IMR-90 (cell line): ENCODE results near the gene SLX4. TPM values are rescaled to one million over a fixed set of nuclear protein-coding genes. Genes with fewer than 3 reads are reported as not detected.

Experiments used
- ATAC-seq: fragments of 200-7000 bp; cut with Tn5 transposase; 2 replicates; pipeline ENCODE4 v1.9.1; 2020; ENCODE audit warnings: low read depth, mild to moderate bottlenecking, moderate library complexity
- BruUV-seq: library from RNA; stranded (reverse); fragments of 400-500 nt; replicated peaks from 2 replicates; lab custom pipeline; 2021; lab: Mats Ljungman, UMichigan
- CTCF ChIA-PET: fragments of 300-600 bp; formaldehyde crosslinking; extraction: SDS; loops from one replicate; lab custom pipeline; 2021; ENCODE audit warnings: antibody characterized with exemption; lab: Yijun Ruan, JAX
- POLR2A ChIA-PET: fragments of 300-600 bp; sonication (Branson Sonifier 250); formaldehyde crosslinking; loops from one replicate; lab custom pipeline; 2022; ENCODE audit warnings: antibody characterized with exemption; ENCODE audit not compliant: unreplicated experiment; lab: Charles Lee
- DNase-seq: peaks from one replicate; pipeline ENCODE4 v3.0.0; 2013
- H2AFZ ChIP-seq: replicated peaks from 2 replicates; pipeline ENCODE3; 2013; ENCODE audit warnings: low read length, mild to moderate bottlenecking; ENCODE audit not compliant: poor library complexity
- H2AK5ac ChIP-seq: 2 replicates; pipeline ENCODE4 v1.6.1; 2013; ENCODE audit warnings: low read depth, low read length, inconsistent platforms
- H2AK9ac ChIP-seq: replicated peaks from 2 replicates; pipeline ENCODE3; 2013; ENCODE audit warnings: mild to moderate bottlenecking, low read depth, low read length, moderate library complexity; ENCODE audit not compliant: poor library complexity
- H2BK120ac ChIP-seq: 2 replicates; pipeline ENCODE4 v1.6.1; 2013; ENCODE audit warnings: low read depth, low read length, inconsistent platforms
- H2BK15ac ChIP-seq: 3 replicates; pipeline ENCODE4 v1.6.1; 2013; ENCODE audit warnings: low read depth, low read length, inconsistent platforms
- H2BK20ac ChIP-seq: 2 replicates; pipeline ENCODE4 v1.6.1; 2013; ENCODE audit warnings: low read depth, mild to moderate bottlenecking, inconsistent platforms, low read length, moderate library complexity
- H2BK5ac ChIP-seq: 2 replicates; pipeline ENCODE4 v1.6.1; 2013; ENCODE audit warnings: mild to moderate bottlenecking, low read depth, low read length, inconsistent platforms; ENCODE audit not compliant: poor library complexity, severe bottlenecking
- H3K14ac ChIP-seq: replicated peaks from 2 replicates; pipeline ENCODE4 v1.6.1; 2013; ENCODE audit warnings: low read depth, low read length, inconsistent platforms
- H3K18ac ChIP-seq: 2 replicates; pipeline ENCODE4 v1.6.1; 2013; ENCODE audit warnings: low read depth, low read length, control low read depth
- H3K23ac ChIP-seq: 2 replicates; pipeline ENCODE4 v1.6.1; 2013; ENCODE audit warnings: low read depth, low read length, inconsistent platforms
- H3K27ac ChIP-seq: 2 replicates; pipeline ENCODE4 v1.5.1; 2013; ENCODE audit warnings: mild to moderate bottlenecking, control low read depth, low read length; ENCODE audit not compliant: insufficient read depth
- H3K27me3 ChIP-seq: 2 replicates; pipeline ENCODE4 v1.6.1; 2013; ENCODE audit warnings: low read length; ENCODE audit not compliant: control insufficient read depth, insufficient read depth
- H3K36me3 ChIP-seq: 2 replicates; pipeline ENCODE4 v1.6.1; 2013; ENCODE audit warnings: low read length, mixed read lengths; ENCODE audit not compliant: control insufficient read depth, insufficient read depth
- H3K4ac ChIP-seq: 2 replicates; pipeline ENCODE4 v1.6.1; 2013; ENCODE audit warnings: low read depth, low read length, inconsistent platforms
- H3K4me1 ChIP-seq: 2 replicates; pipeline ENCODE4 v1.6.1; 2013; ENCODE audit warnings: low read length, mixed read lengths; ENCODE audit not compliant: control insufficient read depth, insufficient read depth
- H3K4me2 ChIP-seq: 2 replicates; pipeline ENCODE4 v1.6.1; 2013; ENCODE audit warnings: low read depth, mild to moderate bottlenecking, control low read depth, low read length, moderate library complexity
- H3K4me3 ChIP-seq: 2 replicates; pipeline ENCODE4 v1.5.1; 2013; ENCODE audit warnings: low read depth, mild to moderate bottlenecking, control low read depth, low read length, moderate library complexity; ENCODE audit not compliant: insufficient read depth
- H3K56ac ChIP-seq: 2 replicates; pipeline ENCODE4 v1.6.1; 2013; ENCODE audit warnings: low read length, inconsistent platforms; ENCODE audit not compliant: insufficient read depth; ENCODE audit errors: extremely low read depth
- H3K79me1 ChIP-seq, 2 experiments: 2 replicates each; pipeline ENCODE4 v1.6.1; 2013; ENCODE audit warnings: low read length in 2 of 2, inconsistent platforms in 1 of 2, low read depth in 1 of 2
- H3K9ac ChIP-seq: 2 replicates; pipeline ENCODE4 v1.6.1; 2013; ENCODE audit warnings: low read depth, low read length, control low read depth
- H3K9me1 ChIP-seq: 2 replicates; pipeline ENCODE4 v1.6.1; 2013; ENCODE audit warnings: low read length, inconsistent platforms; ENCODE audit not compliant: insufficient read depth
- H3K9me3 ChIP-seq: 2 replicates; pipeline ENCODE4 v1.6.1; 2013; ENCODE audit warnings: low read length; ENCODE audit not compliant: control insufficient read depth, insufficient read depth
- H4K20me1 ChIP-seq: 2 replicates; pipeline ENCODE4 v1.6.1; 2013; ENCODE audit warnings: low read length, inconsistent platforms; ENCODE audit not compliant: insufficient read depth
- H4K5ac ChIP-seq: 2 replicates; pipeline ENCODE4 v1.6.1; 2013; ENCODE audit warnings: mild to moderate bottlenecking, low read depth, low read length, control low read depth
- H4K8ac ChIP-seq, 2 experiments: 2 replicates each; pipeline ENCODE4 v1.6.1; 2013; ENCODE audit warnings: low read depth in 2 of 2, low read length in 2 of 2, control low read depth in 1 of 2, inconsistent platforms in 1 of 2
- H4K91ac ChIP-seq: 2 replicates; pipeline ENCODE4 v1.6.1; 2013; ENCODE audit warnings: low read depth, low read length, inconsistent platforms; ENCODE audit not compliant: insufficient read depth
- CEBPB ChIP-seq: IDR thresholded peaks from 2 replicates; pipeline ENCODE4 v1.6.1; 2012; ENCODE audit warnings: low read depth, low read length, improper control_type of control experiment
- CTCF ChIP-seq: conservative IDR thresholded peaks from 2 replicates; pipeline ENCODE4 v1.5.1; 2012; ENCODE audit warnings: mild to moderate bottlenecking, low read depth, low read length, improper control_type of control experiment
- FOS ChIP-seq: fragments of 150-350 bp; IDR thresholded peaks from 2 replicates; pipeline ENCODE4 v1.6.1; 2016; ENCODE audit warnings: low read depth, low read length
- MAZ ChIP-seq: IDR thresholded peaks from 2 replicates; pipeline ENCODE4 v1.6.1; 2012; ENCODE audit warnings: low read depth, mild to moderate bottlenecking, low read length, improper control_type of control experiment, moderate library complexity, borderline replicate concordance
- MXI1 ChIP-seq: IDR thresholded peaks from 2 replicates; pipeline ENCODE4 v1.6.1; 2012; ENCODE audit warnings: low read depth, mild to moderate bottlenecking, low read length, moderate library complexity, borderline replicate concordance
- NFE2L2 ChIP-seq: fragments of 150-350 bp; IDR thresholded peaks from 2 replicates; pipeline ENCODE4 v1.6.1; 2016; ENCODE audit warnings: low read depth, mild to moderate bottlenecking, low read length
- POLR2A ChIP-seq: IDR thresholded peaks from 2 replicates; pipeline ENCODE4 v1.6.1; 2012; ENCODE audit warnings: mild to moderate bottlenecking, low read depth, low read length
- RAD21 ChIP-seq: IDR thresholded peaks from 2 replicates; pipeline ENCODE4 v1.6.1; 2012; ENCODE audit warnings: low read length, improper control_type of control experiment
- RFX5 ChIP-seq: IDR thresholded peaks from 2 replicates; pipeline ENCODE4 v1.8.0; 2012; ENCODE audit warnings: low read depth, mild to moderate bottlenecking, low read length, moderate library complexity
- WGBS, 2 experiments: methylation state at CpG; one replicate each; pipeline versions ENCODE4 v1.1.5 to v1.1.7; 2013; ENCODE audit warnings: missing lambda C conversion rate in 2 of 2; ENCODE audit not compliant: insufficient read length in 1 of 2; ENCODE audit errors: extremely low coverage in 2 of 2; 5-methylcytosine and 5-hydroxymethylcytosine counted together
- dilution Hi-C: fragments of 300-500 bp; cut with HindIII; formaldehyde crosslinking; loops from one replicate; pipeline ENCODE4 v1.14.3; 2018; ENCODE audit warnings: low sequenced_read_pairs; ENCODE audit not compliant: unreplicated experiment
- in situ Hi-C: fragments of 300-500 bp; cut with MboI; formaldehyde crosslinking; loops from 3 replicates; pipeline ENCODE4 v1.14.3; 2019; ENCODE audit warnings: low sequenced_read_pairs, inconsistent platforms, mixed read lengths
- intact Hi-C: fragments of 100-400 bp; cut with micrococcal nuclease; formaldehyde crosslinking; loops from 2 replicates; pipeline ENCODE4 v1.10.0; 2022
- polyA plus RNA-seq, 3 experiments: library from polyadenylated mRNA; depleted of rRNA; stranded (reverse); fragments of >200 nt; gene quantifications; 2 replicates each; pipeline ENCODE4 v1.2.3, GENCODE V29; 2012; ENCODE audit warnings: low replicate concordance in 1 of 3
- total RNA-seq: library from RNA; depleted of rRNA; stranded (reverse); fragments of >200 nt; gene quantifications from 2 replicates; pipeline ENCODE4 v1.2.3, GENCODE V29; 2012

SLX4 gene
- total and polyA plus RNA-seq, 2 of the 4 experiments (the other 2 are of a cell fraction) = 1.3 to 3.1 TPM

GRCh38 chr16:3651461-3652372 lies 40.3 kb upstream of the SLX4 start:
- peak overlapping the region; percentile 19 for H2AK9ac ChIP-seq
- peaks cover 12% of the 10 kb centered on the region for H3K9me1 ChIP-seq
- CTCF ChIA-PET = interaction anchor here (0.6 kb wide), 1 partner anchor 44 kb away, joined by 5 read pairs; no protein-coding TSS in a partner anchor
- no peak overlapping the region for H3K4ac ChIP-seq
- intact Hi-C loops (no loop called here), in situ Hi-C loops (no loop called here), dilution Hi-C loops (no loop called here)
- no peak overlapping the region for H4K91ac ChIP-seq
- no peak overlapping the region for H3K23ac ChIP-seq
- no peaks in the 10 kb centered on the region for H3K4me1 ChIP-seq
- WGBS, 2 experiments = 89% methylated on average over 7 of the region's 18 CpGs; no CpG with 5 or more reads in 1 of the 2 experiments
- no peak overlapping the region for H3K18ac ChIP-seq
- H2AFZ ChIP-seq = no peak overlapping the region
- H3K36me3 ChIP-seq = peaks cover 34% of the 10 kb centered on the region
- H2AK5ac ChIP-seq = no peak overlapping the region
- H3K56ac ChIP-seq = no peak overlapping the region
- H2BK120ac ChIP-seq = no peak overlapping the region
- H4K5ac ChIP-seq = no peak overlapping the region
- H4K8ac ChIP-seq = no peak overlapping the region
- H4K20me1 ChIP-seq = peaks cover 10% of the 10 kb centered on the region
- H3K79me1 ChIP-seq = peaks cover 0 to 9% of the 10 kb centered on the region in 2 experiments; a peak in 2 of 4 replicates
- no peak overlapping the region for H3K9ac ChIP-seq
- no peak for DNase-seq
- H3K4me3 ChIP-seq = no peak overlapping the region
- H3K9me3 ChIP-seq = no peaks in the 10 kb centered on the region
- no peak overlapping the region for H2BK5ac ChIP-seq
- H3K14ac ChIP-seq = no peak overlapping the region
- H3K4me2 ChIP-seq = no peak overlapping the region
- TF ChIP-seq RAD21 (no peak), CEBPB (no peak), NFE2L2 (no peak), CTCF (no peak), MXI1 (no peak), MAZ (no peak), POLR2A (no peak), RFX5 (no peak), FOS (no peak)
- H3K27ac ChIP-seq = no peak overlapping the region
- ATAC-seq = no peak
- no TSS peak for BruUV-seq
- H2BK20ac ChIP-seq = no peak overlapping the region
- no peak overlapping the region for H2BK15ac ChIP-seq
- no peaks in the 10 kb centered on the region for H3K27me3 ChIP-seq
- POLR2A ChIA-PET = no interaction called here
